Activated CD8-positive, alpha-beta memory T cell treated with anti-CD3 and anti-CD28 coated beads, Interleukin-2, amount 50 U/mL, for 1 hour (primary cell): ENCODE measurements around the gene UTP3.
"Not testable (repeated sequence)": the region's sequence is repeated elsewhere in the genome, so short reads cannot be mapped to it uniquely, and the experiment has no call there.

Source experiments
- DNase-seq: peaks from one replicate; pipeline ENCODE4 v3.0.0-alpha.2; 2020; ENCODE audit errors: extremely low read depth

UTP3 gene

DNA sequence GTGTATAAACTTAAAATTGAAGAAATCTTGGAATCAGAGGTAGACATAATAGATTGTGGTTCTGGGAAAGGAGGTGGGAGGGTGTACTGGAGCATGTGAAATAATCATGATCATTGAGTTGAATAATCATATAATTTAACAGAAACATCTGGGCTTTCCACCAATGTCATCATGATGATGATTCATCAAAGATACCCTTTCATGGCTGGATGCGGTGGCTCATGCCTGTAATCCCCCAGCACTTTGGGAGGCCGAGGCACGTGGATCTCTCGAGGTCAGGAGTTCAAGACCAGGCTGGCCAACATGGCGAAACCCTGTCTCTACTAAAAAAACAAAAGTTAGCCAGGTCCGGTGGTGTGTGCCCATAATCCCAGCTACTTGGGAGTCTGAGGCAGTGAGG, 26.8 kb downstream of the UTP3 start:
- no peak for DNase-seq

DNA sequence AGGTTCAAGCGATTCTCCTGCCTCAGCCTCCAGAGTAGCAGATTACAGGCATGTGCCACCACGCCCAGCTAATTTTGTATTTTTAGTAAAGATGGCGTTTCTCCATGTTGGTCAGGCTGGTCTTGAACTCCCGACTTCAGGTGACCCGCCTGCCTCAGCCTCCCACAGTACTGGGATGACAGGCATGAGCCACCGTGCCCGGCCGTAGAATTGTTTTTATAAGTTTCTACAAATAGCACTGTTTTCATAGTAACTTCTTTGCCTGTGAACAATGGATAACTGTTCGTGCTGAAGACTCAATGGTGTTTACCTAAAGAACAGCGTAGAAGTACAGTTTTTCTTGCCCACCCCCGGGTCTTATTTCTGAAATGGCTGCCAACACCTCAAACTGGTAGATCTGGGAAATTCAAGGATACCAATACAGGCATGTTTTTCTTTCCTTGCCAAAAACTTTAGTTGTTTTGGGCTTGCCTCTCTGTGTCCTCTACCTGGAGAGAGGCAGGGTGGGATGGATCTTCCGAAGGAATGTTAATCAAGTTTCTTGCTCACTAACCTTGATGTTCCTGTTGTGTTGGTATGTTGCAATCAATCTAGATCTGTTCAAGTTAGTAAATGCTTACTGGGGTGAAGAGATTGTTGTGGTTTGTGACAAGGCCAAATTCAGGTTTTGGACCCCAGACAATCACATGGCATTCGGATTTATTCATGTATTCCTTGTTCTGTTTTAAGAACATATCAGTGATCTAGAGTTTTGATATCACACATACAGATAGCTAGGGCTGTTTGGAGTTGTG, 30.7 kb downstream of the UTP3 start:
- no peak for DNase-seq

DNA sequence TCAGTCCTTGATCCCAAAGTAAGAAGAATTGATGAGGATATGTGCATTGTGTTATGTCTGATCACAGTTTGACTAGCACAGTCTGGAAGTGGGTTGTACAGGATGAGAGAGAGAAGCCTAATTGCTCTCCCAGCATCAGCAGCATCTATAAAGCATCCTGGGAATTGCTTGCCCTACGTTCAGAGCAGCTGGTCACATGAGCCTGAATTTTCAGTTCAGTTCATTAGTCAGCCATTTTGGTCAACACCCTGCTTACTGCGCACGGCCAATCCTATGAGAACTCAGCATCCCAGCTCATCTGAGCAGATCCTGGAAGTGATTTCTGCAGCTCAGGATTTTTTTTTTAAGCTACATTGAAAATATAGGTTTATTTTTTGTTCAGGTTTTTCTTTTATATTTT, 33.4 kb downstream of the UTP3 start, which contains the start of gene RUFY3:
Gene RUFY3, plus strand, starts transcription at position 218 of the 400 bp plus-strand sequence. CDS start 610 bp downstream, outside the sequence.
- no peak for DNase-seq

- DNase-seq = peak; percentile 22
These were observed 34.0 kb downstream of the UTP3 start for GRCh38 chr4:70722199-70722791.

GRCh38 chr4:70724463-70724862, 36.1 kb downstream of the UTP3 start:
- no peak for DNase-seq

DNA sequence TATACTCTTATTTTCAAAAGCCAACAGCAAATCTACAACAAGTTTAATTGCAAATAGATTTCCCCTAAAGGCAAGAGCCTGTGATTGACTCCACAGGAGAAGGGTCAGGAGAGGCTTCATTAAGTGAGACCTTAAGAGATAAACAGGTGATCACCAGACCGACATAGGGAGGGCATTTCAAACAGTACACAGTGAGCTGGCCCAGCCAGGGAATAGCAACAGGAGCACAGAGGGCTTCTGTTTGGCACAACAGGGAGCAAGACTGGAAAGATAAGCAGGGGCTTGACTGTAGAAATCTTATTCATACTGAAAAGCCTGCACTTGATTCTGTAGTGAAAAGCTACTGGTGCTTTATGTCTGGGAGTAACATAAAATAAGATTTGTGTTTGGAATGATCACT, 37.3 kb downstream of the UTP3 start:
- no peak for DNase-seq

GRCh38 chr4:70726515-70726914, 38.2 kb downstream of the UTP3 start:
- not testable (repeated sequence) for DNase-seq

DNA sequence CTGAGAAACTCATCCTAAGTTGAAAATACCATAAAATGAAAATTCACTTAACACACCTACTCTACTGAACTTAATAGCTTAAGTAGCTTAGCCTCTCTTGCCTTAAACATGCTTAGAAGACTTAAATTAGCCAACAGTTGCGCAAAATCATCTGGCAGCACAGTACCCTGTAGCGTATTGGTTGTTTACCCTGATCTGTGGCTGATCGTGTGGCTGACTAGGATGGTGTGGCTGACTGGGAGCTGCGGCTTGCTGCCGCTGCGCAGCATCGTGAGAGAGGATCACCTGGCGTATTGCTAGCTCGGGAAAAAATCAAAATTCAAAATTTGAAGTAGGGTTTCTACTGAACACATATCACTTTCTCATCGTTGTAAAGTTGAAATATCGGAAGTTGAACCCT, 39.8 kb downstream of the UTP3 start:
- no peak for DNase-seq

- DNase-seq = not testable (repeated sequence)
These were observed 44.5 kb downstream of the UTP3 start for GRCh38 chr4:70732878-70733277.

DNA sequence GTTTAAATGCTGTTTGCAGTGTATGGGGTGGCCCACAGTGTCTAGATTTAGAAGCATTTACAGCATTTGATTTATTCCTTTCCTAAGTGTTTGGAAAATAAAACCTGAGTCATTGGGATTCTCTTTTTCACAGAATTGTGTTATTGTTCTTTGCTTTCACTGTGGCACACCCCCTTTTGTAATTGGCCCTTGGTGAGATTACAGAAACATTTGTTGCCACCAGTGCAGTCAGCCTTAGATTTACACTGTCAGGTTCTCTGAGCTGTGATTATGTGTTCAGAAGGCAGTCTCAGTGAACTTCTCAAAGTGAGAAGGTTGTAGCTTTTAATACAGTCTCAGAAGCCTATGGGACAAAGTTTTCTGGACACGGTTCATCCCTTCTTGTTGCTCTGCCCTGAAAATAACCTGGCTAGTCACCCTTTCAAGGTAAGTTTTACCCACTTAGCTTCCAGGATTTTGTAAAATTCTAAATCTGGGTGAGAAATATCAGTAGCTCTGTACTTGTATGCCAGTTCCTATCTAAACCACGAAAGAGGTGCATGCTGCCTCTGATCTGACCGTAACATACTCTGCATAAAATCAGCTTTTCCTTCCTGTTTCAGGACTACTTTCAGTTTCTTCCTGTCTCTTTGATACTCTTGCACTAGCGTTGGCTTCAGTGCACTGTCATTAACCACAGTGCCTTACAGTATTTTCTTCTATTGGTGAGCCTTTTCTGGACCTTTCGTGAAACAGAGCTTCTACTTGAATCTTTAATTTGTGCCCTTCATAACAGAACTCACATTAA, 46.0 kb downstream of the UTP3 start:
- DNase-seq = no peak

DNA sequence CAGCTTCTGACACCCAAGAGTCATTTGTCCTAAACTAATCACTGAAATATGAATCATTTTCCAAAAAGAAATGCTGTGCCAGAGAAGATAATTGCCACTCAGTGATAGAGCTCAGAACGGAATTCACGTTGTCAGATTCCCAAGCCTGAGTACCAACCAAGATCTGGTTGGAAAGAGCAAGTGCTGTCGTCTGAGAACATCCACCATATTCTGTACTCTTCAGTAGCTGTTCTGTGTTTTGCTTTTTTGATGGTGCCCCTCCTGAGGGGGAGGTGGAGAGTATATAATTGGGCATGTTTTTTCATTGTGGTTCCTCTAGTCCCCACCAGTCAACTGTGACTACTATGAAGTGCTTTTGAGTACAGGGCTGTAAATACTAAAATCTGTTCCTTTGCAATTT, 46.6 kb downstream of the UTP3 start:
- DNase-seq = no peak

DNA sequence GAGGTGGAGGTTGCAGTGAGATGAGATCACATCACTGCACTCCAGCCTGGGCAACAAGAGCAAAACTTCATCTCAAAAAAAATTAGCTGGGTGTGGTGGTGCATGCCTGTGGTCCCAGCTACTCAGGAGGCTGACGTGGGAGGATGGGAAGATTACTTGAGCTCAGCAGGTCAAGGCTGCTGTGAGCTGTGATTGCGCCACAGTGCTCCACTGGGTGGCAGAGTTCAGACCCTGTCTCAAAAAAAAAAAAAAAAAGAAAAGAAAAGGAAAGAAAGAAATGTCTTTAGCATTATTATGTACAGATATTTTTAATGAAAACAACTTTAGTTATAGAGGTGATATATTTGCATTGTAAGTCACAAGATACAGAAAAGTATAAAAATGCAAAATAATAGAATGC, 47.6 kb downstream of the UTP3 start:
- DNase-seq = not testable (repeated sequence)

GRCh38 chr4:70737006-70737405, 48.7 kb downstream of the UTP3 start:
- no peak for DNase-seq

GRCh38 chr4:70737409-70737808, 49.1 kb downstream of the UTP3 start:
- DNase-seq = no peak

DNA sequence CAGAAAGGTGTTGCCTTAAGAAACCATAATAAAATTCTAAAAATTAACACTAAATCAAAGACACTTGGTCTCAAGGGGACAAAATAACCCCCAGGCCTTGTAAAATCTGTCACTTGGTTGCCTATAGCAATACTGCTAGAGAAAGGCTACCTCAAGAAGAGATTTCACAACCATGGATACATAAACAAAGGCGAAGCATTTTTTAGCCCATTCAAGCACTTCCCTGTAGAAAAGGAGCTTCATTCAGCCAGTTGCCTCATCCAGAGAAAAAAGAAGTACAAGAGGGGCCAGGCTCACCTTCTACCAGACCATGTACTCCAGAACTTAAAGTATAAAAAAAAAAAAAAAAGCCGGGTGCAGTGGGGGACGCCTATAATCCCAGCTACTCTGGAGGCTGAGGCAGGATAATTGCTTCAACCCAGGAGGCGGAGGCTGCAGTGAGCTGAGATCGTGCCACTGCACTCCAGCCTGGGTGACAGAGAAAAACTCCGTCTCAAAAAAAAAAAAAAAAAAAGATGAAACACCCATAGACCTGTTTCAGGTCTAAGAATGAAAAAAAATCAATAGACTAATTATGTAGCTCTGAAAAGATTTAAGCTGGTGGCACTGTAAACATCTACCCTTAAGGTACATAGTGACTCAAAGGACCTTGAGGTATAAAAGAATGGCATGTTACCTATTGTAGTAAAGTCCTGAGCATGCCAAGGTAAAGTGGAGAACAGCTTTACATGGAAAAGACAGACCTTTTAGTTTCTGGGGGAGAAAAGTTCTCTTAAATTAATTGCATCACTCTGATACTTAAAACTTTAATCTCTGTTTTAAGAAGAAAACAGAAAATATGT, 51.4 kb downstream of the UTP3 start:
- no peak for DNase-seq
